Stomach (tissue), 9 donors: Measurements from ENCODE around the gene NHSL1. TPM values are rescaled to one million over a fixed set of nuclear protein-coding genes. Genes with fewer than 3 reads are reported as not detected.

ENCODE experiments used
- DNase-seq, 2 donors: peaks; one replicate each; pipeline versions ENCODE4 v3.0.0 to v3.0.0-alpha.2; 2013 to 2019
- H3K27ac ChIP-seq, 5 donors: fragments of 200-600 bp in 4 of 5; sonication (generic) in 4 of 5; one replicate each; pipeline ENCODE4 v1.5.1; 2013 to 2019; ENCODE audit warnings: mild to moderate bottlenecking in 1 of 5, moderate library complexity in 1 of 5
- H3K27me3 ChIP-seq, 3 donors: fragments of 200-600 bp; sonication (generic); one replicate each; pipeline ENCODE4 v1.5.1; 2017 to 2019; ENCODE audit warnings: mixed run types in 1 of 3
- H3K36me3 ChIP-seq, 4 donors: fragments of 200-600 bp; sonication (generic); 1 replicate in 3 of 4; 2 replicates in 1 of 4; pipeline ENCODE4 v1.5.1; 2016 to 2019
- H3K4me1 ChIP-seq, 4 donors: fragments of 200-600 bp; sonication (generic); one replicate each; pipeline ENCODE4 v1.5.1; 2016 to 2019
- H3K4me3 ChIP-seq, 4 donors: fragments of 200-600 bp; sonication (generic) in 3 of 4; one replicate each; pipeline ENCODE4 v1.5.1; 2016 to 2019; ENCODE audit warnings: mild to moderate bottlenecking in 1 of 4
- H3K9me3 ChIP-seq, 4 donors: fragments of 200-600 bp; sonication (generic); one replicate each; pipeline ENCODE4 v1.5.1; 2016 to 2019
- CTCF ChIP-seq, 7 experiments: fragments of 450-650 bp in 4 of 7; fragments of 200-600 bp in 3 of 7; sonication (generic) in 3 of 7; IDR thresholded peaks; one replicate each; pipeline ENCODE4 v1.5.1; 2016 to 2019; ENCODE audit warnings: antibody characterized with exemption in 7 of 7, control low read depth in 2 of 7, mild to moderate bottlenecking in 1 of 7
- EP300 ChIP-seq: sonication (generic); formaldehyde crosslinking; IDR thresholded peaks from one replicate; pipeline ENCODE4 v1.6.1; 2017; ENCODE audit warnings: antibody characterized with exemption
- POLR2A ChIP-seq, 4 donors: fragments of 450-650 bp; IDR thresholded peaks; one replicate each; pipeline ENCODE4 v1.6.1; 2016; ENCODE audit warnings: antibody characterized with exemption in 4 of 4, control low read depth in 2 of 4, mild to moderate bottlenecking in 1 of 4, moderate library complexity in 1 of 4
- POLR2AphosphoS5 ChIP-seq, 3 donors: sonication (generic); formaldehyde crosslinking; IDR thresholded peaks; one replicate each; pipeline ENCODE4 v1.6.1; 2016; ENCODE audit warnings: antibody characterized with exemption in 3 of 3
- WGBS, 5 donors: extraction: QIAGEN DNeasy Blood & Tissue Kit in 3 of 5; methylation state at CpG; one replicate each; pipeline versions ENCODE4 v1.1.5 to v1.1.7; 2013 to 2018; 5-methylcytosine and 5-hydroxymethylcytosine counted together
- intact Hi-C: fragments of 100-400 bp; cut with DNase I; formaldehyde crosslinking; loops from one replicate; pipeline ENCODE4 v1.15.1; 2023; ENCODE audit warnings: low total_unique reads
- polyA plus RNA-seq, 3 donors: library from polyadenylated mRNA; stranded (reverse); fragments of 200-250 nt; gene quantifications; one replicate each; pipeline ENCODE4 v1.2.3, GENCODE V29; 2013
- total RNA-seq, 5 donors: library from RNA; depleted of rRNA; stranded (reverse); fragments of >200 nt; gene quantifications; one replicate each; pipeline versions ENCODE4 v1.1.0 to v1.2.3, GENCODE V29; 2014 to 2016
- donor health status: healthy with polysubstance abuse.
- donor health status: Bipolar disorder and iron deficiency.
- donor health status: healthy.

The NHSL1 gene
- total and polyA plus RNA-seq, 8 donors, result 1.8 to 44.6 (median 27.4) TPM

GRCh38 chr6:138404666-138405337 is 94.5 kb downstream of the NHSL1 start:
- Histone ChIP-seq H3K27me3 (no peaks in the 10 kb centered on the region), H3K36me3 (peaks cover 32 to 44% (median 41%) of the 10 kb centered on the region in 4 donors), H3K4me1 (peaks cover 7 to 52% (median 40%) of the 10 kb centered on the region in 4 donors), H3K9me3 (no peaks in the 10 kb centered on the region), H3K27ac (peak overlapping the region; percentile 89 to 98 (median 95)), H3K4me3 (peak overlapping the region; percentile 78 to 94 (median 84))
- 2 to 8% (median 4%) methylated on average over 10 to 35 of the region's 35 CpGs for WGBS, 5 donors
- no peak for TF ChIP-seq POLR2A (IDR thresholded peaks at IDR 0.05)
- TF ChIP-seq POLR2AphosphoS5 (IDR thresholded peaks at IDR 0.05), result no peak
- no peak for TF ChIP-seq EP300
- TF ChIP-seq CTCF (IDR thresholded peaks at IDR 0.05), result no peak
- intact Hi-C loops, result no loop called here
- DNase-seq, result peak in 1 of 2 donors; percentile 68

DNA sequence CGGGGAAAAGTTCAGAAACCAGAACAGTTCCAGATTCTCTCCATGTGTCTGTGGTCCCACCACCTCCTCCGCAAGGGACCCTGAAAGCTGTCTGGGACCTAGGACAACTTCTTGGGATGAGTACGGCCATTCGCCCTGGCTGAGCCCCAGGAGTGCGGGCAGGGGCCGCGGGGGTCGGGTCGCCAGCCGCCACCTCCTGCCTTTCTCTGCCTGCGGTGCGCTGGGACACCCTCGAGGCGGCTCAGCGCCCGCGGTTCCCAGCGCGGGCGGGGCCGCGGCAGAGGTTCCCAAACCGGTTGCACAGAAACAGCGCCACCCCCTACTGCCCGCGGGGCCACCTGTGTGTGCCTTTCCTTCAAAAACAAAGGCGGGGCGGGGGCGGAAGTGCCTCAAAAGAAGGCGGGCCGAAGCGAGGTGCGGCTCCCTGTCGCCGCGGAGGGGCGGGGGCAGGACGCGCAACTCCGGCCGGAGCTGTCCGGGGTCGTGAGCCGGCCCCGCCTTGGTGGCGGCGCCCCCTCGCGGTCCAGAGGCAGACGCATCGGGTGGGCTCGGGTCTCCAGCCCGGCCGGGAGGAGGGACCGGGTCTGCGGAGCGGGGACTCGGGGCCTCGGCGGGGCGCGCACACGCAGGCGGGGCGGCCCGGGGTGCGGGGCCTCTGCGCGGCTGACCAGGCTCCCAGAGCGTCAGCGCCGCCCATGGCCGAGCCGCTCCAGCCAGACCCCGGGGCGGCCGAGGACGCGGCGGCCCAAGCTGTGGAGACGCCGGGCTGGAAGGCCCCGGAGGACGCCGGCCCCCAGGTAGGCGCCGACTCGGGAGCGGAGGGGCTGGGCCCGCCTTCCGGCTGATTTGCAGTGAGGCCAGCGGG is 95.3 kb downstream of the NHSL1 start, which contains the start of gene HEBP2:
Gene HEBP2 (plus strand): TSS at position 423 of the 865 bp plus-strand sequence. CDS start 273 bp downstream, at position 696.
- peak within 1 kb of the TSS; percentile 78 to 94 (median 84) for H3K4me3 ChIP-seq
- no peaks in the 10 kb centered on the region for H3K27me3 ChIP-seq
- TF ChIP-seq POLR2A (IDR thresholded peaks at IDR 0.05) (peak in 1 of 4 donors; percentile 47), EP300 (no peak), CTCF (IDR thresholded peaks at IDR 0.05) (peak in 4 of 7 experiments; percentile 38 to 75 (median 53)), POLR2AphosphoS5 (IDR thresholded peaks at IDR 0.05) (peak; percentile 78 to 91 (median 82))
- DNase-seq, result peak; percentile 97 to 98
- intact Hi-C loops, result no loop called here
- H3K9me3 ChIP-seq, result no peaks in the 10 kb centered on the region
- peaks cover 7 to 44% (median 39%) of the 10 kb centered on the region in 4 donors for H3K4me1 ChIP-seq
- H3K36me3 ChIP-seq, result peaks cover 25 to 36% (median 33%) of the 10 kb centered on the region in 4 donors
- H3K27ac ChIP-seq, result peak within 1 kb of the TSS; percentile 89 to 98 (median 95)
- WGBS, 5 donors, result 0 to 1% (median 0%) methylated on average over 4 to 90 of the region's 92 CpGs

- Histone ChIP-seq H3K4me1 (peaks cover 7 to 41% (median 37%) of the 10 kb centered on the region in 4 donors), H3K4me3 (peak overlapping the region; percentile 78 to 94 (median 84)), H3K9me3 (no peaks in the 10 kb centered on the region), H3K27ac (peak overlapping the region; percentile 89 to 98 (median 95)), H3K27me3 (no peaks in the 10 kb centered on the region), H3K36me3 (peaks cover 18 to 29% (median 26%) of the 10 kb centered on the region in 4 donors)
- TF ChIP-seq POLR2A (IDR thresholded peaks at IDR 0.05) (no peak), POLR2AphosphoS5 (IDR thresholded peaks at IDR 0.05) (no peak), CTCF (IDR thresholded peaks at IDR 0.05) (no peak), EP300 (no peak)
- WGBS, 5 donors, result 0 to 2% (median 1%) methylated on average over 25 to 30 of the region's 30 CpGs; no CpG with 5 or more reads in 1 of the 5 donors
- intact Hi-C loops, result no loop called here
- peak; percentile 36 to 77 for DNase-seq
Observed at GRCh38 chr6:138403324-138403800, 95.9 kb downstream of the NHSL1 start.

DNA sequence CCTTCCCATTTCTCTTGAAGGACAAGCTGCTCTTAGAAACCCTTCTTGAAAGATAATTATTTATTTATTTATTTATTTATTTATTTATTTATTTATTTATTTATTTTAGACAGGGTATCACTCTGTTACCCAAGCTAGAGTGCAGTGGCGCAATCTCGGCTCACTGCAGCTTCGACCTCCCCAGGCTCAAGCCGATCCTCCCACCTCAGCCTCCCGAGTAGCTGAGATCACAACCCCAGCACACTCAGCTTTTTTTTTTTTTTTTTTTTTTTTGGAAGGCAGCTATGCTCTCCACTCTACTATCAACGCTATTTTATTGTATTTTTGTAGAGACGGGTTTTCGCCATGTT is 96.5 kb downstream of the NHSL1 start:
- H3K9me3 ChIP-seq, result no peaks in the 10 kb centered on the region
- intact Hi-C loops, result no loop called here
- peaks cover 14 to 24% (median 21%) of the 10 kb centered on the region in 4 donors for H3K36me3 ChIP-seq
- DNase-seq, result no peak
- H3K27me3 ChIP-seq, result no peaks in the 10 kb centered on the region
- no peak for TF ChIP-seq EP300
- TF ChIP-seq CTCF (IDR thresholded peaks at IDR 0.05), result no peak
- no peak for TF ChIP-seq POLR2A (IDR thresholded peaks at IDR 0.05)
- no peak for TF ChIP-seq POLR2AphosphoS5 (IDR thresholded peaks at IDR 0.05)
- peak overlapping the region in 3 of 4 donors; percentile 78 to 94 (median 79) for H3K4me3 ChIP-seq
- peaks cover 7 to 40% (median 34%) of the 10 kb centered on the region in 4 donors for H3K4me1 ChIP-seq
- peak overlapping the region in 4 of 5 donors; percentile 89 to 98 (median 96) for H3K27ac ChIP-seq
- WGBS, 5 donors, result 90 to 95% (median 94%) methylated on average over 8 of the region's 8 CpGs
